Stimulated activated CD4-positive, alpha-beta T cell treated with anti-CD3 and anti-CD28 coated beads, Interleukin-4, amount 100 ng/mL, for 48 hours (primary cell): ENCODE measurements around the gene OR2F2.

Experiments used
- DNase-seq, 2 donors: peaks; one replicate each; pipeline ENCODE4 v3.0.0-alpha.2; 2020; ENCODE audit warnings: low read depth in 2 of 2

Gene OR2F2

DNA sequence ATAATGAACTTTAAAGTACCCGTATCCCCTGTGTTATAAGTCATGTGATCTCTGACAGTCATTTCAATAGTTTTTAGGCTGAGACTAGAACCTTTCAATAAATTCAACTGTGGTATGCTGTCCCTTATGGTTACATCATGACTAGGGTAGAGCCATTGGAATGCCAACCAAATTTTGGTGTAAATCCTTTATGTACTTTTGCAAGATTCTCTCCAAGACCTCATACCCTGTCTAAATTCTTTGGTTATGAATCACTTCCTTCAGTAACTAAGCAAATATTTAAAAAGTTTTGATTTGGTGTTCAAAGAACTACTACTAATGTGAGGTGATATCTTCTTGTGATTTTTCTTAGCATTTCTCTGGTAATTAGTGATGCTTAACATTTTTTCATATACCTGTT lies 44.3 kb downstream of the OR2F2 start:
- DNase-seq: no peak

DNA sequence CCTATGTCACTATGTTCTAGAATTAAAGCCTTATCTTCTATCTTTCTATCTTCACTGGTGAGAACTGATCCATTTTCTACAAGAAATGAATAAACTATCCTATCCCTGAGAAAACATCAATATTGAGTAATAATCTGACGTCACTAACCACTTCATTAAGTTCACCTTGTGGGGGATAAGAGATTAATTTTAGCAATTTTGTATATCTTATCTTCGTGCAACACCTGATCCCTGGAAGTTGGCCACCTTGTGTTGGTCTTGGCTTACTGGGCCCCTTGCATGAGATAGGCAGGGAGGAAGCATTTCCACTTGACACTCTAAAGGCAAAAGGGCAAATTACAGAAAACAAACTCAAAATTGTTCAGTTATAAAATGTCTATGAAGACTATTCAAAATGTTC lies 45.0 kb downstream of the OR2F2 start:
- DNase-seq: no peak

DNA sequence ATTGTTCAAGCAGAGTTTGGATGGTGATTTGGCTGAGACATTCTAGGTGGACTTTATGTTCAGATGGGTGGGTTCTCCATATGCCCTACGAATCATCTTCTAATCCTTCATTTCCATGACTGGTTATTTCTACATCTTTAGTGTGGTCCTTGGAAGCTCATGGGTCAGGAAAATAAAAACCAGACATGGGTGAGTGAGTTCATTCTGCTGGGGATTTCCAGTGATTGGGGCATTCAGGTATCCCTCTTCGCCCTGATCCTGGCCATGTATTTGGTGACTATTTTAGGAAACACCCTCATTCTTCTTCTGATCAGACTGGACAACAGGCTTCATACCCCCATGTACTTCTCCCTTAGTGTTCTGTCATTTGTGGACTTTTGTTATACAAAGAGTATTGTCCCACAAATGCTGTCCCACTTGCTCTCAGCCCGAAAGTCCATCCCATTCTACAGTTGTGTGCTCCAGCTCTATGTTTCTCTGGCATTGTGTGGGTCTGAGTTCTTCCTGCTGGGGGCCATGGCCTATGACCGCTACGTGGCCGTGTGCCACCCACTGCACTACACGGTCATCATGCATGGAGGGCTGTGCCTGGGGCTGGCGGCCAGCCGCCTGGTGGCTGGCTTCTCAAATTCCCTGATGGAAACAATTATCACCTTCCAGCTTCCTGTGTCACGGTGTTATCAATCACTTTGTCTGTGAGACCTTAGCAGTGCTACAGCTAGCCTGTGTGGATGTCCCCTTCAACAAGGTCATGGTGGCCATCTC lies 45.9 kb downstream of the OR2F2 start:
- no peak for DNase-seq

- DNase-seq: no peak
Measured at GRCh38 chr7:143983960-143984359, 48.9 kb downstream of the OR2F2 start.
